WTC11 (cell line): Measurements from ENCODE around the gene ANKRD13C. TPM values are rescaled to one million over a fixed set of nuclear protein-coding genes. Genes with fewer than 3 reads are reported as not detected.

Source experiments
- ATAC-seq: fragments of 200-7000 bp; cut with Tn5 transposase; 2 replicates; pipeline ENCODE4 v1.10.0; 2021; ENCODE audit warnings: mild to moderate bottlenecking, moderate library complexity
- CTCF ChIA-PET: fragments of 300-600 bp; sonication (Branson Sonifier 250); formaldehyde crosslinking; loops from one replicate; lab custom pipeline; 2021; ENCODE audit warnings: antibody characterized with exemption; lab: Charles Lee
- POLR2A ChIA-PET: fragments of 350-600 bp; sonication (Branson Sonifier 250); formaldehyde crosslinking; loops from one replicate; lab custom pipeline; 2021; ENCODE audit warnings: antibody characterized with exemption; lab: Charles Lee
- DNase-seq: peaks from one replicate; pipeline ENCODE4 v3.0.0; 2021; ENCODE audit warnings: low spot score
- H3K27ac Mint-ChIP-seq: 2 replicates; pipeline ENCODE4 v1.8.0; 2021; ENCODE audit warnings: mixed read lengths
- H3K27me3 Mint-ChIP-seq: 2 replicates; pipeline ENCODE4 v1.8.0; 2021; ENCODE audit warnings: low read depth, mild to moderate bottlenecking, moderate library complexity, mixed read lengths
- H3K36me3 Mint-ChIP-seq: 2 replicates; pipeline ENCODE4 v1.8.0; 2021; ENCODE audit warnings: mixed read lengths
- H3K4me1 Mint-ChIP-seq: 2 replicates; pipeline ENCODE4 v1.8.0; 2022; ENCODE audit warnings: mixed read lengths
- H3K4me3 Mint-ChIP-seq: 2 replicates; pipeline ENCODE4 v1.8.0; 2021; ENCODE audit warnings: mild to moderate bottlenecking, moderate library complexity, mixed read lengths
- H3K9me3 Mint-ChIP-seq: 2 replicates; pipeline ENCODE4 v1.8.0; 2021; ENCODE audit warnings: mixed read lengths
- ATF1 ChIP-seq: sonication (generic); formaldehyde crosslinking; IDR thresholded peaks from 2 replicates; pipeline ENCODE4 v1.8.1; 2023; ENCODE audit warnings: mild to moderate bottlenecking, moderate library complexity, missing genetic modification reagents
- ELF4 ChIP-seq: sonication (generic); formaldehyde crosslinking; IDR thresholded peaks from 2 replicates; pipeline ENCODE4 v1.8.1; 2022; ENCODE audit warnings: low read depth, mild to moderate bottlenecking, moderate library complexity, missing genetic modification reagents
- FOXP1 ChIP-seq: sonication (generic); formaldehyde crosslinking; IDR thresholded peaks from 2 replicates; pipeline ENCODE4 v1.8.0; 2022; ENCODE audit warnings: missing genetic modification reagents, mild to moderate bottlenecking, moderate library complexity, borderline replicate concordance
- NFE2L1 ChIP-seq: sonication (generic); formaldehyde crosslinking; IDR thresholded peaks from 2 replicates; pipeline ENCODE4 v1.8.1; 2023; ENCODE audit warnings: missing genetic modification reagents
- NR2C2 ChIP-seq: sonication (generic); formaldehyde crosslinking; IDR thresholded peaks from 2 replicates; pipeline ENCODE4 v1.8.0; 2022; ENCODE audit warnings: mild to moderate bottlenecking, missing genetic modification reagents
- NR3C1 ChIP-seq: sonication (generic); formaldehyde crosslinking; conservative IDR thresholded peaks from 2 replicates; pipeline ENCODE4 v1.8.1; 2023; ENCODE audit warnings: low read depth, mild to moderate bottlenecking, missing genetic modification reagents
- SMAD4 ChIP-seq: sonication (generic); formaldehyde crosslinking; IDR thresholded peaks from 2 replicates; pipeline ENCODE4 v1.8.0; 2022; ENCODE audit warnings: mild to moderate bottlenecking, missing genetic modification reagents
- SOX15 ChIP-seq: fragments of 250-450 bp; sonication (Bioruptor Pico); IDR thresholded peaks from 2 replicates; pipeline ENCODE4 v1.9.0; 2021; ENCODE audit warnings: mild to moderate bottlenecking
- ZNF317 ChIP-seq: sonication (generic); formaldehyde crosslinking; IDR thresholded peaks from 2 replicates; pipeline ENCODE4 v1.8.1; 2023; ENCODE audit warnings: low read depth, mild to moderate bottlenecking, moderate library complexity, missing genetic modification reagents, borderline replicate concordance
- ZNF396 ChIP-seq: fragments of 250-450 bp; sonication (Bioruptor Pico); IDR thresholded peaks from 2 replicates; pipeline ENCODE4 v1.8.0; 2021; ENCODE audit warnings: mild to moderate bottlenecking, moderate library complexity, borderline replicate concordance
- ZNF416 ChIP-seq: fragments of 250-450 bp; sonication (Bioruptor Pico); IDR thresholded peaks from 2 replicates; pipeline ENCODE4 v1.9.0; 2021; ENCODE audit warnings: mild to moderate bottlenecking, inconsistent platforms
- ZNF512 ChIP-seq: sonication (generic); formaldehyde crosslinking; IDR thresholded peaks from 2 replicates; pipeline ENCODE4 v1.8.1; 2022; ENCODE audit warnings: missing genetic modification reagents, borderline replicate concordance
- ZSCAN18 ChIP-seq: fragments of 250-450 bp; sonication (Bioruptor Pico); IDR thresholded peaks from 2 replicates; pipeline ENCODE4 v2.1.2; 2022; ENCODE audit warnings: mild to moderate bottlenecking, moderate library complexity
- total RNA-seq: library from RNA; stranded (reverse); gene quantifications from 3 replicates; pipeline ENCODE4 v1.2.3, GENCODE V29; 2021
- TF ChIP-seq, protein P1 (sequence below): sonication (generic); formaldehyde crosslinking; IDR thresholded peaks from 2 replicates; pipeline ENCODE4 v1.8.1; 2023; ENCODE audit warnings: mild to moderate bottlenecking, missing genetic modification reagents, moderate library complexity
- TF ChIP-seq, protein P2 (sequence below): sonication (generic); formaldehyde crosslinking; IDR thresholded peaks from 2 replicates; pipeline ENCODE4 v1.8.0; 2022; ENCODE audit warnings: mild to moderate bottlenecking, missing genetic modification reagents
- TF ChIP-seq, protein P3 (sequence below): fragments of 250-450 bp; sonication (Bioruptor Pico); conservative IDR thresholded peaks from 2 replicates; pipeline ENCODE4 v1.9.0; 2021; ENCODE audit warnings: mild to moderate bottlenecking
- TF ChIP-seq, protein P4 (sequence below): sonication (generic); formaldehyde crosslinking; IDR thresholded peaks from 2 replicates; pipeline ENCODE4 v1.8.1; 2023; ENCODE audit warnings: mild to moderate bottlenecking, missing genetic modification reagents

ANKRD13C gene
- total RNA-seq, 1 experiment from 2014 or later, result 22.5 TPM

DNA sequence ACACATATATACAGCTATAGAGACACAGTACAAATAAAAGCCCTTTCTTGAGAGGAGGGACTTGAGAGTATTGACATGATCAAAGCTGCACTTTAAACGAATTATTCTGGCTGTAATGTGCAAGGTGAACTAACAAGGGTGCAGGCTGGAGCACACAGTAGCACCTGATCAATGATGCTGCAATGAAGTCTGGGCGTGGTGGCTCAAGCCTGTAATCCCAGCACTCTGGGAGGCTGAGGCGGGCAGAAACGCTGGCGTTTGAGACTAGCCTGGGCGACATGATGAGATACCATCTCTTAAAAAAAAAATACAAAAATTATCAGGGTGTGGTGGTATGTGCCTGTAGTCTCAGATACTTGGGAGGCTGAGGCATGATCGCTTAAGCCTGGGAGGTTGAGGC is 42.5 kb upstream of the ANKRD13C start:
- DNase-seq (no peak), ATAC-seq (no peak)
- Mint-ChIP-seq H3K9me3 (peaks cover 3% of the 10 kb centered on the region), H3K27me3 (no peaks in the 10 kb centered on the region), H3K36me3 (no peaks in the 10 kb centered on the region), H3K4me1 (no peaks in the 10 kb centered on the region), H3K27ac (no peak overlapping the region), H3K4me3 (no peak overlapping the region)
- TF ChIP-seq, protein P1, sequence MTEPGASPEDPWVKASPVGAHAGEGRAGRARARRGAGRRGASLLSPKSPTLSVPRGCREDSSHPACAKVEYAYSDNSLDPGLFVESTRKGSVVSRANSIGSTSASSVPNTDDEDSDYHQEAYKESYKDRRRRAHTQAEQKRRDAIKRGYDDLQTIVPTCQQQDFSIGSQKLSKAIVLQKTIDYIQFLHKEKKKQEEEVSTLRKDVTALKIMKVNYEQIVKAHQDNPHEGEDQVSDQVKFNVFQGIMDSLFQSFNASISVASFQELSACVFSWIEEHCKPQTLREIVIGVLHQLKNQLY (CRISPR knock-in tag), result no peak
- TF ChIP-seq ATF1 (CRISPR knock-in tag), result no peak
- ChIA-PET CTCF (no interaction called here), POLR2A (no interaction called here)

- no peak for ATAC-seq
- CTCF ChIA-PET, result no interaction called here
- H3K4me3 Mint-ChIP-seq, result no peak overlapping the region
- TF ChIP-seq, protein P2, sequence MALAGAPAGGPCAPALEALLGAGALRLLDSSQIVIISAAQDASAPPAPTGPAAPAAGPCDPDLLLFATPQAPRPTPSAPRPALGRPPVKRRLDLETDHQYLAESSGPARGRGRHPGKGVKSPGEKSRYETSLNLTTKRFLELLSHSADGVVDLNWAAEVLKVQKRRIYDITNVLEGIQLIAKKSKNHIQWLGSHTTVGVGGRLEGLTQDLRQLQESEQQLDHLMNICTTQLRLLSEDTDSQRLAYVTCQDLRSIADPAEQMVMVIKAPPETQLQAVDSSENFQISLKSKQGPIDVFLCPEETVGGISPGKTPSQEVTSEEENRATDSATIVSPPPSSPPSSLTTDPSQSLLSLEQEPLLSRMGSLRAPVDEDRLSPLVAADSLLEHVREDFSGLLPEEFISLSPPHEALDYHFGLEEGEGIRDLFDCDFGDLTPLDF (CRISPR knock-in tag), result no peak
- TF ChIP-seq NR2C2, result no peak
- no peak for TF ChIP-seq ZSCAN18 (CRISPR knock-in tag)
- TF ChIP-seq SMAD4 (CRISPR knock-in tag), result no peak
- no peak for TF ChIP-seq NFE2L1 (CRISPR knock-in tag)
- TF ChIP-seq, protein P1 (CRISPR knock-in tag), result no peak
- TF ChIP-seq SOX15 (CRISPR knock-in tag), result no peak
- TF ChIP-seq ZNF317 (CRISPR knock-in tag), result no peak
- no peak for TF ChIP-seq ZNF512 (CRISPR knock-in tag)
- no peak for TF ChIP-seq FOXP1 (CRISPR knock-in tag)
- TF ChIP-seq NR3C1 (CRISPR knock-in tag), result no peak
- no peak for TF ChIP-seq ZNF416 (CRISPR knock-in tag)
- no peak for TF ChIP-seq ZNF396
- TF ChIP-seq, protein P3, sequence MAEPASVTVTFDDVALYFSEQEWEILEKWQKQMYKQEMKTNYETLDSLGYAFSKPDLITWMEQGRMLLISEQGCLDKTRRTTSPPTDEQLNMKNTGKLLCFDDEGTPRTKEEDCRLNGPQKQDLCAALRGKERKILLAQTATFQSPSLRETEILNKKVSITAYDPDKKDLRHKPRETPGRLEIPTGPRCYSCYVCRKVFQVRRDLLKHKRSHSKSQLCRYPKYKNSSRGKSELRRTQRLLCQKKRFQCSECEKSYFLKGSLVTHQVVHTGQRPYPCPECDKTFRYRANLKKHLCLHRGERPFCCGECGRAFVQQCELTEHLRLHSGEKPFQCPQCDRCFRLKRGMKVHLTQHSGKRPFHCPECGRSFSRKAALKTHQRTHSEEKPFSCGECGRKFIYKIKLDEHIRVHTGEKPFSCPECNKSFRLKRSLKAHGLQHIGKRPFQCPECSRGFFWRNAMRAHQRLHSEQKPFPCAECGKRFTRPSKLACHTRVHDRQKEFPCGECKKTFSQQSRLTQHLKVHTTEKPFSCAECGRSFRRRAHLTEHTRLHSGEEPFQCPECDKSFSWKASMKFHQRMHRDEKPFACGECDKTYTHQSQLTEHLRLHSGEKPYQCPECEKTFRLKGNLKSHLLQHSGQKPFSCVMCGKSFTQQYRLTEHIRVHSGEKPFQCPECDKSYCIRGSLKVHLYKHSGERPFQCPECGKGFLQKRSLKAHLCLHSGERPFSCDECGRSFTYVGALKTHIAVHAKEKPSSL (CRISPR knock-in tag), result no peak
- TF ChIP-seq ELF4, result no peak
- TF ChIP-seq, protein P4, sequence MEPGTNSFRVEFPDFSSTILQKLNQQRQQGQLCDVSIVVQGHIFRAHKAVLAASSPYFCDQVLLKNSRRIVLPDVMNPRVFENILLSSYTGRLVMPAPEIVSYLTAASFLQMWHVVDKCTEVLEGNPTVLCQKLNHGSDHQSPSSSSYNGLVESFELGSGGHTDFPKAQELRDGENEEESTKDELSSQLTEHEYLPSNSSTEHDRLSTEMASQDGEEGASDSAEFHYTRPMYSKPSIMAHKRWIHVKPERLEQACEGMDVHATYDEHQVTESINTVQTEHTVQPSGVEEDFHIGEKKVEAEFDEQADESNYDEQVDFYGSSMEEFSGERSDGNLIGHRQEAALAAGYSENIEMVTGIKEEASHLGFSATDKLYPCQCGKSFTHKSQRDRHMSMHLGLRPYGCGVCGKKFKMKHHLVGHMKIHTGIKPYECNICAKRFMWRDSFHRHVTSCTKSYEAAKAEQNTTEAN (CRISPR knock-in tag), result no peak
- TF ChIP-seq, all 79 proteins: peak for 0
- H3K27ac Mint-ChIP-seq, result no peak overlapping the region
- no peak for DNase-seq
- no peaks in the 10 kb centered on the region for H3K4me1 Mint-ChIP-seq
- H3K27me3 Mint-ChIP-seq, result no peaks in the 10 kb centered on the region
- POLR2A ChIA-PET, result no interaction called here
- H3K9me3 Mint-ChIP-seq, result peaks cover 3% of the 10 kb centered on the region
- H3K36me3 Mint-ChIP-seq, result no peaks in the 10 kb centered on the region
Observed at GRCh38 chr1:70396607-70397006, 42.1 kb upstream of the ANKRD13C start.
